ENCODE measurements around the gene ANKRD33B.

Gene ANKRD33B

DNA sequence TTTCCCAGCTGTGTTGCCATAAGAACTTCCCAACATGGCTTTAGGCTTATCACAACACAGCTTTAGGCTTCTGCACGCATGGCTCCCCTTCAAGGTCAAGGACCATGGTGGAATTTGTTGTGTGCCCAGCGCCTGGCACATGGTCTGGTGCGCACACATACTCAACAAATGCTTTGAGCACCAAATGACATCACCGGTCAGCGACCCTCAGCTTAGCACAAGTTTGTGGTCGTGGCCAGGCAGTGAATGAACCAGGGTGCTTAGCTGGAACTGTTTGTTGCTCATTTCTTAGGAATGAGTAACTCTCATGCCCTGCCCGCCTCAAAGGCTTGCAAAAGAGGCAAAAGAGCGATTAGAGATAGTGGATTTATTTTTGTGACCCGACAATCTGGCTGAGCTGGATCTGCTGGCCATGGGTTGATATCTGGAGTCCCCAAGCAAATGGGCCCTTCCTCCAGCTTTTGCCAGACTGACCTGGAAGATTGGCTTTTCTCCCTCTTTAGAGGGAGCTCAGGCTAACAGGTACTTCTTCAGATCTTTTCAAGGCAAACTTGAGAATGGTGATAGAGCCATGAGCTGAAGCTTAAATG lies 138.3 kb downstream of the ANKRD33B start:
- DNase-seq: no peak

DNA sequence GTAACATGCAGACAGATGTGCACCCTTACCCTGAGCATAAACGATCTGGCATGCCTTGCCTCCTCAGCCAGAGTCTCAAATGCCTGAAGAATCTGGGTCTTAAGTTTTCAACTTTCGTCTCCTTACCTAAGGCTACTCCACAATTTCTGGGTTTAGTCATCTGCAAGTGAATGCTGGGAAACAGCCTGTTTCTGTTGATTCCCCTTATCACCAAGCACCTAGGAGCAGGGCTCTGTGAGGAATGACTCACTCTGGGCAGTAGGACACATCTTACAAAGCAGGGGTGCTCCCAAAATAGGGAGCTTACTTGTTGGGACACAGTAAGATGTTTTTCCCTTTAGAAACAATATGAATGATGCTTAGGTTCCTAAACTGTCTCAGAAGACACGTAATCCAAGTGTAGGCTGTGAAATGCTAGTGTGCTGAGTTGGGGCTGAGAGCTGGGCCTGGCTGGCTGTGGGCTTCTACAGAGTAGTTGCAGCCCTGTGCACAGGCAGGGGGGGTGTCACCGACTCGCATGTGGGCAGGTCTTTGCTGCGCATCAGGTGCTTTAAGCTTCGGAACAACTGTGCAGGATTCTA lies 139.1 kb downstream of the ANKRD33B start:
- DNase-seq: no peak

GRCh38 chr5:10703676-10704075 lies 139.8 kb downstream of the ANKRD33B start:
- DNase-seq: no peak

DNA sequence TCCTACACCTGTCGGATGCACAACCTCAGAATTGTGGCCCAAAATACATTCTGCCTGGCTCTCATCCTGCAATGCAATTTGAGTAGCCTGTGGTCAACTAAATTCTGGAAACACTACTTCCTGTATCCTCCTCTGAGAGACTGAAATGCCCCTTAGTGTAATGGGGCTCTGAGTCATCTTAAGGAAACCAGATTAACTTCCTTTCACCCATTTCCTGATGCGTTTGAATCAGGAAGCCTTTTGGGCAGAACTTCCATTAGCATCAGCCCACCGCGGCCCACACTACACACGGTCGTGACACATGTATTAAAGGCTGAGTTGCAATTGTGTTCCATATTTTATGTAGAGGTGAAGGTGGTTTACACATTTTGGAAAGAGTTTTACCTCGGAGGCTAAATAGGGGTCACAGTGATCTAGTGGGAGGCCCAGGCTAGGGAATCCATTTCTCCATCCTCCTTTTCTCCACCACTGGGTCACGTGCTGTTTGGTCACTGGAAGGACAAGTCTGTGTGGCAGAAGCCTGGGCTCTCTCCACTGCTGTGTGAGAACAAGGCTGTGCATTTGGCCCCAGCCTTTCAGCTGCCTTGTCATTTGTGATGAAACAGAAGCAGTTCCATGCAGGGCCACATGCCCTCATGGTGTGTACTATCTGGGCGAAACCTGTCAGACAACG lies 141.2 kb downstream of the ANKRD33B start:
- DNase-seq: no peak

- DNase-seq: no peak
Measured at GRCh38 chr5:10705747-10706146, 141.9 kb downstream of the ANKRD33B start.

DNA sequence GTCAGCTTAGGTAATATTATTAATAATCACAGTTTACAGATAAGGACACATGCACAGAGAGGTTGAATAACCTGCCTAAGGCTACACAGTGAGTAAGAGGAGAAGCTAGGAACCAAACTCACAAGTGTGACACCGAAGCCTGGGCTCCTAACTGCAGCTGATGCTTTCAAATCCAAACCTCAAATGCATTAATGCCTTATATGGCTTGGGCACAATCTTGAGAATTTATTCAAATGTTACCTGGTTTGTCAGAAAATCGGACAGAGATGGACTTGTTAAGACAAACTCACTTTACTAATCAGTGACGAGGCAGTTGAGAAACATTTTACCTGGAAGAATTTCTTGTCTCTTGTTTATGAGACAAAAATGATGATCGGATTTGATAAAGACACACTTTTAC lies 142.5 kb downstream of the ANKRD33B start:
- no peak for DNase-seq
